ENCODE data around the gene RBM20.

Gene RBM20

GRCh38 chr10:110876000-110876399 lies 231.9 kb downstream of the RBM20 start:
- H3K9me3 ChIP-seq (replicated peaks in 1 of 11), result no peaks in the 10 kb centered on the region
- H3K4me2 ChIP-seq, result peak overlapping the region in 2 of 11 experiments; percentile 85 to 95; a peak in 2 of 22 replicates
- no peak overlapping the region for H3K4me3 ChIP-seq
- no peaks in the 10 kb centered on the region for H3K27me3 ChIP-seq
- H3K27ac ChIP-seq, result no peak overlapping the region
- H4K20me1 ChIP-seq, result peaks cover 0 to 83% (median 3%) of the 10 kb centered on the region in 11 experiments; a peak in 10 of 22 replicates
- peaks cover 7 to 29% (median 16%) of the 10 kb centered on the region in 10 experiments for H3K4me1 ChIP-seq
- TF ChIP-seq Cebpa-rat (IDR thresholded peaks at IDR 0.05), result no peak
- H3K36me3 ChIP-seq, result peaks cover 18 to 55% (median 41%) of the 10 kb centered on the region in 11 experiments; a peak in 19 of 22 replicates
- peak overlapping the region in 1 of 11 experiments; percentile 38; a peak in 1 of 22 replicates for H3K9ac ChIP-seq

GRCh38 chr10:110876788-110877187 lies 232.7 kb downstream of the RBM20 start:
- H3K9me3 ChIP-seq (replicated peaks in 1 of 11), result no peaks in the 10 kb centered on the region
- no peak overlapping the region for H3K4me2 ChIP-seq
- peaks cover 3 to 26% (median 12%) of the 10 kb centered on the region in 10 experiments; a peak in 15 of 20 replicates for H3K4me1 ChIP-seq
- peaks cover 22 to 63% (median 49%) of the 10 kb centered on the region in 11 experiments for H3K36me3 ChIP-seq
- no peak overlapping the region for H3K9ac ChIP-seq
- H4K20me1 ChIP-seq, result peaks cover 0 to 91% (median 3%) of the 10 kb centered on the region in 11 experiments; a peak in 10 of 22 replicates
- no peak overlapping the region for H3K4me3 ChIP-seq
- no peak overlapping the region for H3K27ac ChIP-seq
- H3K27me3 ChIP-seq, result no peaks in the 10 kb centered on the region
- no peak for TF ChIP-seq Cebpa-rat (IDR thresholded peaks at IDR 0.05)

DNA sequence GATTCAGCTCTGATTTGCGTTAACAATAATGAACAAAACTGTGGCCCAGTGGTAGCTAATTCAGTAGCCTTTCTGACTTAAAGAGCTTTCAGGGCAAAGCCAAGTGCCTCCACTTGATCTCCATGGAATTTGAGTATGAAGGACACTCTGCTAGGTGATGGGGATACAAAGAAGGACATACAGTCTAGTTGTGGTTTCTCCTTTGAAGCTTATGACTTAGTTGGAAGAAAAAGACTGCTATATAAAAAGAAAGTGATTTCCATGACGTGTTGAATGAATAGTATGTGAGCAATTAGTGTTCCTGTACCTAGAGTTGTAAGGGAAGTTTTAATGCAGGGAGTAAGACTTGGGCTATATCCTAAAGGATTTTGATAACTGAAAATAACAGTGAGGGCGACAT lies 235.9 kb downstream of the RBM20 start:
- Histone ChIP-seq H3K9ac (no peak overlapping the region), H3K27ac (no peak overlapping the region), H3K4me2 (no peak overlapping the region), H3K9me3 (replicated peaks in 1 of 11) (no peaks in the 10 kb centered on the region), H4K20me1 (peaks cover 0 to 100% (median 6%) of the 10 kb centered on the region in 11 experiments; a peak in 9 of 22 replicates), H3K36me3 (peaks cover 40 to 96% (median 78%) of the 10 kb centered on the region in 11 experiments), H3K4me3 (no peak overlapping the region), H3K4me1 (peaks cover 0 to 16% (median 7%) of the 10 kb centered on the region in 10 experiments; a peak in 11 of 20 replicates), H3K27me3 (no peaks in the 10 kb centered on the region)
- no peak for TF ChIP-seq Cebpa-rat (IDR thresholded peaks at IDR 0.05)

DNA sequence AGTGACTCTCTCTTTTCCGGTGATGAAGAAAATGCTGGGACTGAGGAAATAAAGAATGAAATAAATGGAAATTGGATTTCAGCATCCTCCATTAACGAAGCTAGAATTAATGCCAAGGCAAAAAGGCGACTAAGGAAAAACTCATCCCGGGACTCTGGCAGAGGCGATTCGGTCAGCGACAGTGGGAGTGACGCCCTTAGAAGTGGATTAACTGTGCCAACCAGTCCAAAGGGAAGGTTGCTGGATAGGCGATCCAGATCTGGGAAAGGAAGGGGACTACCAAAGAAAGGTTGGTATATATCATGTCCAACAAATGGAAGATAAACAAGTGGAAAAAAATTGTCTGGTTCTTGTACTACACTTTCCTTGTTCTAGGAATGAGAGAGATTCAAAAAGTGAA lies 237.1 kb downstream of the RBM20 start:
- peaks cover 39 to 98% (median 80%) of the 10 kb centered on the region in 11 experiments for H3K36me3 ChIP-seq
- no peak overlapping the region for H3K9ac ChIP-seq
- peaks cover 0 to 96% (median 5%) of the 10 kb centered on the region in 11 experiments; a peak in 8 of 22 replicates for H4K20me1 ChIP-seq

DNA sequence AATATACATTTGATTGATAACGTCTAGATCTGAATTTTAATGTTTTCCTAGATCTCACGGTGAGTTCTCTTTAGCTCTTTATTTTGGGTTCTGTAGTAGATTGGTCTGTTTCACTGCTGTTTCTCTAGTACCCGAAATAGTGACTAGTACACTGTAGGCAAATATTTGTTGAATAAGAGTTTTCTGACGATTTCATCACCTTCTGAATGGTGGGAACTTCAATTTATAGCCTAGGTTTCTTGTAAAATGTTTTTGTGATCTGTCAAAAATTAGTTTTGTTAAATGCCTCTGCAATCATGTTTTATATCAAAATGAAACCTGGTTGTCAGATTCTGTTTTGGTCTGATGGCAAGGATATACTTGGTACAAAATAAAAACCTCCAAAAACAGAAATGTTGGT lies 237.8 kb downstream of the RBM20 start:
- Histone ChIP-seq H3K4me3 (no peak overlapping the region), H3K27me3 (no peaks in the 10 kb centered on the region), H3K9ac (no peak overlapping the region), H4K20me1 (peaks cover 0 to 96% (median 5%) of the 10 kb centered on the region in 11 experiments; a peak in 8 of 22 replicates), H3K36me3 (peaks cover 37 to 100% (median 82%) of the 10 kb centered on the region in 11 experiments), H3K27ac (no peak overlapping the region), H3K4me2 (no peak overlapping the region), H3K4me1 (peaks cover 0 to 15% (median 6%) of the 10 kb centered on the region in 10 experiments; a peak in 8 of 20 replicates), H3K9me3 (replicated peaks in 1 of 11) (no peaks in the 10 kb centered on the region)
- TF ChIP-seq Cebpa-rat (IDR thresholded peaks at IDR 0.05), result no peak

More for the DNA sequence above, 237.1 kb downstream of the RBM20 start:
- Histone ChIP-seq H3K27ac (no peak overlapping the region), H3K4me3 (no peak overlapping the region), H3K4me2 (no peak overlapping the region), H3K27me3 (no peaks in the 10 kb centered on the region), H3K4me1 (peaks cover 0 to 15% (median 6%) of the 10 kb centered on the region in 10 experiments; a peak in 8 of 20 replicates), H3K9me3 (replicated peaks in 1 of 11) (no peaks in the 10 kb centered on the region)
- TF ChIP-seq Cebpa-rat (IDR thresholded peaks at IDR 0.05), result no peak

DNA sequence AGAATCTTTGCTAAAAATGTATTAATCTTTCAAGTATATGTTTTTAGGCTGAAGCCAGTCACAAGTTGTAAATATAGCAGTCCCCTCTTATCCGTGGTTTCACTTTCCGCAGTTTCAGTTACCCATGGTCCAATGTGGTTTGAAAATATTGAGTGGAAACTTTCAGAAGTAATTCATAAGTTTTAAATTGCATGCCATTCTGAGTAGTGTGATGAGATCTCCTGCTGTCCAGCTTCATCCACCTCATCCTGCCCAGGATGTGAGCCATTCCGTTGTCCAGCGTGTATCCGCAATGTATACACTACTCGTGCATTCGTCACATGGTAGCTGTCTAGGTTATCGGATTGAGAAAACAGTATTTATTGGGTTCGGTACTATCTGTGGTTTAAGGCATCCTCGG lies 239.8 kb downstream of the RBM20 start:
- no peak for TF ChIP-seq Cebpa-rat (IDR thresholded peaks at IDR 0.05)
- Histone ChIP-seq H3K4me1 (peaks cover 0 to 15% (median 6%) of the 10 kb centered on the region in 10 experiments; a peak in 8 of 20 replicates), H3K9me3 (replicated peaks in 1 of 11) (no peaks in the 10 kb centered on the region), H3K4me3 (no peak overlapping the region; a peak in 1 of 20 replicates), H3K9ac (no peak overlapping the region), H4K20me1 (peaks cover 0 to 90% (median 5%) of the 10 kb centered on the region in 11 experiments; a peak in 6 of 22 replicates), H3K27ac (no peak overlapping the region), H3K27me3 (no peaks in the 10 kb centered on the region), H3K4me2 (peak overlapping the region in 7 of 11 experiments; percentile 1 to 53 (median 16); a peak in 4 of 22 replicates), H3K36me3 (peaks cover 38 to 99% (median 82%) of the 10 kb centered on the region in 11 experiments)

- no peak overlapping the region for H3K4me2 ChIP-seq
- no peak for TF ChIP-seq Cebpa-rat (IDR thresholded peaks at IDR 0.05)
- no peak overlapping the region for H3K27ac ChIP-seq
These were observed 242.0 kb downstream of the RBM20 start for GRCh38 chr10:110885932-110886674.

DNA sequence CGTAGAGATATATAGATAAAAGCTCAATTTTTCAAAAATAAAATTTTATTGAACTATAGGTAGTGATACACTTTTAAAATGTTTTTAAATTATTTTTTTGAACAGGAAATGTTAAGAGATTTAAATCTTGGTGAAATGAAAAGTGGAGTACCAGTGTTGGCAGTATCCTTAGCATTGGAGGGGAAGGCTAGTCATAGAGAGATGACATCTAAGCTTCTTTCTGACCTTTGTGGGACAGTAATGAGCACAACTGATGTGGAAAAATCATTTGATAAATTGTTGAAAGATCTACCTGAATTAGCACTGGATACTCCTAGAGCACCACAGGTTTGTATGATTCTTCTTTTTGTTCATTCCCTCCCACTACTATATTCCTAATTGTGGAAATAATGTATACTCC lies 243.4 kb downstream of the RBM20 start:
- H4K20me1 ChIP-seq, result peaks cover 0 to 82% (median 3%) of the 10 kb centered on the region in 11 experiments; a peak in 7 of 22 replicates
- H3K4me2 ChIP-seq, result no peak overlapping the region
- peaks cover 39 to 99% (median 77%) of the 10 kb centered on the region in 11 experiments for H3K36me3 ChIP-seq
- H3K27me3 ChIP-seq, result no peaks in the 10 kb centered on the region
- H3K9me3 ChIP-seq (replicated peaks in 1 of 11), result no peaks in the 10 kb centered on the region
- H3K9ac ChIP-seq, result no peak overlapping the region
- no peak for TF ChIP-seq Cebpa-rat (IDR thresholded peaks at IDR 0.05)
- H3K27ac ChIP-seq, result no peak overlapping the region
- no peak overlapping the region for H3K4me3 ChIP-seq
- peaks cover 0 to 15% (median 6%) of the 10 kb centered on the region in 10 experiments; a peak in 7 of 20 replicates for H3K4me1 ChIP-seq

More at GRCh38 chr10:110885932-110886674, 242.0 kb downstream of the RBM20 start:
- Histone ChIP-seq H3K4me3 (no peak overlapping the region), H3K9ac (no peak overlapping the region), H3K27me3 (no peaks in the 10 kb centered on the region), H3K4me1 (peaks cover 0 to 15% (median 6%) of the 10 kb centered on the region in 10 experiments; a peak in 8 of 20 replicates), H3K36me3 (peaks cover 43 to 99% (median 81%) of the 10 kb centered on the region in 11 experiments), H3K9me3 (replicated peaks in 1 of 11) (no peaks in the 10 kb centered on the region), H4K20me1 (peaks cover 0 to 82% (median 3%) of the 10 kb centered on the region in 11 experiments; a peak in 7 of 22 replicates)
